HuH-7.5 (cell line): Measurements from ENCODE around the gene CD247.

Experiments used
- DNase-seq: peaks from one replicate; pipeline ENCODE4 v3.0.0; 2011; ENCODE audit warnings: low spot score

CD247 gene

DNA sequence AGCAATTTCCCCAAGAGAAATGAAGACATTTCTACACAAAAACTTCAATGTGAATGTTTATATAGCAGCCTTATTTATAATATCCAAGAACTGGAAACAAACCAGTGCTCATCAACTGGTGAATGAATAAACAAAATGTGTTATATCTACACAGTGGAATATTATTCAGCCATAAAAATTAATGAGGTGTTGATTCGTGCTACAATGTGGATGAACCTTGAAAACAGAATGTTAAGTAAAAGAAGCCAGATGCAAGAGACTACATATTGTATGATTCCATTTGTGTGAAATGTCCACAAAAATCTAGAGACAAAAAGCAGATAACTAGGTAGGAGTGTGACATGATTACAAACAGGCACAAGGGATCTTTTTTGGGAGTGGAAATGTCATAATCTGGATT, 110.0 kb downstream of the CD247 start:
- DNase-seq: no peak

DNA sequence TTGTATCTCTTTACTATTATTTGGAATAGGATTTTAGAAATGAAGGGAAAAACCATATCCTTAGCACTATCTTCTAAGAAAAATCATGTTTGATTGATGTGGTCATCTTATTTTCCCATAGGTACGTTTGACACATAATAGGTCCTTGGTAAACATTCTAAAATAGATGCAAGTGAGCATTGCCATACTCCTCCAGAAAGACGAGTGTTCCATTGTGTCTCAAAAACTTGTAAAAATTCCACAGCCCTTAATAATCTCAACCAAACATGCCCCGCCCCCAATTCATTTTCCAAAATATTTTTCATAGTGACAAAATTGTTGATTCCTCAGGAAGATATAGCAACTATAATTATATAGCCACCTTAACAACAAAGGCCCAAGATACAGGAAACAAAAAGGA, 113.4 kb downstream of the CD247 start:
- no peak for DNase-seq

DNA sequence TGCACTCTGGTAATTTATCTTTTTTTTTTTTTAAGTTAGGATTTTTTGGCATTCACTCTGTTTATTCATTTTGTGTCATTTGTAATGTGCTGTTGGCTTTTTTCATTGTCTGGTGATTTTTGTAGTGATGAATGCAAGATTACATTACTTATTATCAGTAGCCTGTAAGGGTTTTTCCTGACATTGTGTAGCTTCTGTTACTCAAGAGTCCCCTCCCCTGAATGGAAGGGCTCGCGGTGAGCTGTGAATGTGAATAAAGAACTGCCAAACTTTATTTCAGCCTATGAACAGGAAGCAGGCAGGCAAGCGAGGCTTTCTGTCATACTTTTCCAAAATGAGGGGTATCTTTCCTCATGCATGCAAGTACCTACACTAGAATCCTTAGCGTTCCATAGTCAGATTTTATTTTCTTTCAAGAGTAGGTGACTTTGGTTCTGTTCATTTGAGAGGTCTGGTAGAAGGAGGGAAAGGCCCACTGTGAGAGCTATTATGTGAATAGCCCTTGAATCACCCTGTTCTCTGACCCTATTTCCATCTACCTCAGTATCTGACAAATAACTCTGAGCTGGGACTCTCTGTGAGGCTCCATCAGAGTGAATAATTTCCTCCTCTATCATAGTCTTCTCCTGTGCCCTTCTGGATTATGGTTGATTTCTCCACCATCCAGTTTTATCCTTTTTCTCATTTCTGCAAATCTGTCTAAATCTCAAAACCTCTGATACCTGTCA, 114.0 kb downstream of the CD247 start:
- no peak for DNase-seq

DNA sequence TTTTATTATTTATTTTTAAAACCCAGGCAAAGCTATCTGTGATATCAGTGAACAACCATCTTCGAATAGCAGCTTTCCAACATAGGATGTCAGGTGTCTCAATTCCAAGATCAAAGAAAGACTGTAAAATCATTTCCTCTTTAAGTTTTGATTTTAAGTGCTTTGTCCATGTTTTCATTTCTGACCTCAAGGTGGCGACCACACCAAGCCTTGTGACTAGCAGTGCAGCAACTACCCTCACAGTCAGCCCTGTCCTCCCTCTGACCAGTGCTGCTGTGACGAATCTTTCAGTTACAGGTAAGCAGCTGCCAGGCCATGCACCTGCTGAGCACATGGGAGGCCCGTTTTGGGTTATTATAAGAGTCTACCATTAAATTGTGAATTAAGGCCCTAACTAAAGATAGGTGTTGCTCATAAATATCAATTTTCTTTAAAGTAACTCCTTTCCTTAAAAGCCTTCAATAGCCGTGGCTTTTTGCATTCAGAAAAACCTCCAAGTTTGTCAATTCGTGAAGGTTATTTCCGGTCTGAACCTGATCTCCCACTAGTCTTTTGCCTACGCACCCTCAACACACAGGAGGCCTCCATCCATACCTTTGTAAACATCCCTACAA, 117.0 kb downstream of the CD247 start:
- DNase-seq: peak; percentile 27

DNA sequence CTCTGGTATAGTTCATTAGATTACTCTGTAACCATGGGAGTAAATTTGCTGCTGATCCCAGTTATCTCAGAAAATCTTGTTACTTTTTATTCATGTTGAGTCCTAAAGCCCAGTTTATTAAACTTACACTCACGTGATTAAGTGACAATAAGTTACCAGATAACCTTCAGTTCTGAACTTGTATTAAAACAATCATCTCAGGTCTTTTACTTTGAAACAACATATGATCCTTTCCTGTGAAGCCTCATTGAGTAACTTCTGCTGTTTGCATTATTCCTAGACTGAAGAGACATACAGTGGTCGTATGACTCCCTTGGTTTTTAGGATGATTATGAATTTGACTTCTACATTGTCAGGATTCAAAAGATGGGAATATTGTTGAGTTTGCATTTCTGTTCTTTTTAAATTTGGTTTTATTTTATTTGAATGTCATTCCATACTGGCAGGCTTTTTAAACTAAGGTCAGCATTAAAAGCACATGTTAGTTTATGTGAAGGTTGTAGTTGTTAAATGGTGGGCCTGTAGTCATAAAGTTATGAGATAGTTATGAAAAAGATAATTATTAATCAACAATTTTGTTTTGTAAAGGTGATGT, 117.9 kb downstream of the CD247 start:
- no peak for DNase-seq

DNA sequence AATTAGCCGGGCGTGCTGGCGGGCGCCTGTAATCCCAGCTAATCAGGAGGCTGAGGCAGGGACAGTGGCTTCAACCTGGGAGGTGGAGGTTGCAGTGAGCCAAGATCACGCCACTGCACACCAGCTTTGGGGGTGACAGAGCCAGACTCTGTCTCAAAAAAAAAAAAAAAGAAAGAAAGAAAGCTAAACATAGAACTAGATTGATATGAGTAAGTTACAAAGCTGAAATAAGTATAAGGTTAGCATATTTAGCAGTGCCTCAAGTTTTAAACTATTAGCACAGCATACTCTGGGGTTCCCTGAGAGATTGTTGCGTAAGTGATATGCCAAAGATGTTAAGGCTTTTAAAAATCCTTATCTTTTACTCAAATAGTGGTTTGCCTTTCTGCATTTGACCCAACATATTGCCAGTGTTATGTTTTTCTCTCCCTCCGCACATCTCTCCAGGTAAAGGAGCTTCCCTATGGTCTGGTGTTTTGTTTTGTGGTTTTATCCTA, 126.1 kb downstream of the CD247 start:
- DNase-seq: no peak

DNA sequence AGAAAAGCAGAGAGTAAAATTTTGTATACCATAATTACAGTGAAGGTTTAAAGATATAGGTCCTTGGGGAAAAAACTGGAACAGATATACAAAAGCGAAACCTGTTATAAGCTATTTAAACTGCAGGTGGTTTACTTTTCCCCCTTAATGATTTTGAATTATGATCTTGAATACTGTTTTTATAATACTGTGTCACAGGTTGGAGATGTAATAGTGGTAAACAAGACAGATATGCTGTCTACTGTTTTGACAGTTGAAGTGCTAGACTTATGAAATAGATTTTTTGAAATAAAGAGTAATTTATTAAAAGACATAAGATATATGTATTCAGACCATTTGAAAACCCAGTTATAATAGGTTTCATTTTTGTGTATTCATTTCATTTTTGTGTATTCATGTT, 129.4 kb downstream of the CD247 start:
- no peak for DNase-seq

DNA sequence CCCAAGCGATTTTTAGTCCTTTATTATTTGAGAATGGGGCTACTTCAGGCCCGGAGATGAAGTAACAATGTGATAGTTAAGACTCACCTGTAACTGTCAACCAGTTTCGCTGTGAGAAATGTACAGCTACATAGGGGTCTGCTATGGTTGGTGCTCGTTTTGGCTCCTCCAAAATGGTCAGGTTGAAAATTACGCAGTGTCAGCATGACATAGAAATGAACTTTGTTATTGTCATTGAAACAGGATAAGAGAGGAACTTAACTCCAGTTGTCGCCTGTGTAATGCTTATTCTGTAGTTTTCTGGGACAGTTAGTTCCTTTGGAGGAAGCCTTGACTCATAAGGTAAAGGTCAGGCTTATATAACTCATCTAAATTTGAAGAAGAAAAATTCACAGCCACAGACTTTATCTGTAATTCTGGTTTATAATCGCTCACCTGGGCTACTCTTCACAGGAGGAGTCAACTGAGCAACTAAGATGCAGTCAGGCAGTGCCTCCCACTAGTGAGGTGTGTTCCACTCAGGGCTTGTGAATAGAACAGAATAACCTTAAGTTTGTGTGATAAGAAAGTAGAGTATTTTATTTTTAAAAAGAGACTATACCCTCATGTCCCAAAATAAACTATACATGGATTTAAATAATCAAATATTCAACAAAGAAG, 130.9 kb downstream of the CD247 start:
- DNase-seq: no peak
